Melanocyte of skin (primary cell): Measurements from ENCODE around the gene TMEM165. TPM values are rescaled to one million over a fixed set of nuclear protein-coding genes. Genes with fewer than 3 reads are reported as not detected.

Experiments used
- small RNA-seq, 2 donors: library from RNA; depleted of rRNA; stranded (forward); fragments of <200 nt; gene quantifications; one replicate each; pipeline ENCODE3, GENCODE V24; 2012
- total RNA-seq, 2 donors: library from RNA; depleted of rRNA; stranded (reverse); fragments of >200 nt; gene quantifications; 2 replicates each; pipeline ENCODE4 v1.2.3, GENCODE V29; 2012

The TMEM165 gene, protein sequence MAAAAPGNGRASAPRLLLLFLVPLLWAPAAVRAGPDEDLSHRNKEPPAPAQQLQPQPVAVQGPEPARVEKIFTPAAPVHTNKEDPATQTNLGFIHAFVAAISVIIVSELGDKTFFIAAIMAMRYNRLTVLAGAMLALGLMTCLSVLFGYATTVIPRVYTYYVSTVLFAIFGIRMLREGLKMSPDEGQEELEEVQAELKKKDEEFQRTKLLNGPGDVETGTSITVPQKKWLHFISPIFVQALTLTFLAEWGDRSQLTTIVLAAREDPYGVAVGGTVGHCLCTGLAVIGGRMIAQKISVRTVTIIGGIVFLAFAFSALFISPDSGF
- 100 to 1,000 TPM; 129 to 144 TPM for total RNA-seq

DNA sequence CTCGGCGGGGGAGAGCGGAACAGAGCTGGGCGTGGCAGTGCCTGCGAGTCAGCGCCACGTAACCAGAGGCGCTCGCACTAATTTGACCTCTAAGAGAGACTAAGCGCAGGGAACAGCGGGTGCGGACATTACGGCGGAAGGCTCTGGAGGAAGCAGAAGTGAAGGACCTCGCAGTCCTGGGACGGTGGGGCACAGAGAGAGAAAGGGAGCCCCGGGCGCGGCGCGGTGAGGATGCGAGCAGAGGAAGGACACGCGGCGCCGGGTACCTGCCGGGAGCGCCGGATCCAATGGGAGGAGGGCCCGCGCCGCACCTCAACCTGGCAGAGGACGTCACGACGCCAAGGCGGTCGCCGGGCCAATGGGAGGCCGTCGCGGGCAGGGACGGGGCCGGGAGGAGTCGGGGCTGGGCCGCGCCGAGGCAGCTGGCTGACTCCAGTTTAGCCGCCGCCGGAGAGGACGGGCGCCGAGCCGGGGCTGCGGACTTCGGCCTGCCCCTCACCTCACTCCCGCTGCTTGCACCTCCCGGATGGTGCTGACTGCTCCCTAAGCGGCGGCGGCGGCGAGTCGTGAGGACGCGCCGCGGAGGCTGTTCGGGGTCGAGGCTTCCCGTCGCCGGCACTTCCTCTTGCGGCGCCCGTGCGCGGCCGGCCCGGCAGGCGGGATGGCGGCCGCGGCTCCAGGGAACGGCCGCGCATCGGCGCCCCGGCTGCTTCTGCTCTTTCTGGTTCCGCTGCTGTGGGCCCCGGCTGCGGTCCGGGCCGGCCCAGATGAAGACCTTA, at the start of gene TMEM165:
Gene TMEM165, plus strand, starts transcription at position 429 of the 779 bp plus-strand sequence. Its CDS starts 233 bp downstream, at position 662.

DNA sequence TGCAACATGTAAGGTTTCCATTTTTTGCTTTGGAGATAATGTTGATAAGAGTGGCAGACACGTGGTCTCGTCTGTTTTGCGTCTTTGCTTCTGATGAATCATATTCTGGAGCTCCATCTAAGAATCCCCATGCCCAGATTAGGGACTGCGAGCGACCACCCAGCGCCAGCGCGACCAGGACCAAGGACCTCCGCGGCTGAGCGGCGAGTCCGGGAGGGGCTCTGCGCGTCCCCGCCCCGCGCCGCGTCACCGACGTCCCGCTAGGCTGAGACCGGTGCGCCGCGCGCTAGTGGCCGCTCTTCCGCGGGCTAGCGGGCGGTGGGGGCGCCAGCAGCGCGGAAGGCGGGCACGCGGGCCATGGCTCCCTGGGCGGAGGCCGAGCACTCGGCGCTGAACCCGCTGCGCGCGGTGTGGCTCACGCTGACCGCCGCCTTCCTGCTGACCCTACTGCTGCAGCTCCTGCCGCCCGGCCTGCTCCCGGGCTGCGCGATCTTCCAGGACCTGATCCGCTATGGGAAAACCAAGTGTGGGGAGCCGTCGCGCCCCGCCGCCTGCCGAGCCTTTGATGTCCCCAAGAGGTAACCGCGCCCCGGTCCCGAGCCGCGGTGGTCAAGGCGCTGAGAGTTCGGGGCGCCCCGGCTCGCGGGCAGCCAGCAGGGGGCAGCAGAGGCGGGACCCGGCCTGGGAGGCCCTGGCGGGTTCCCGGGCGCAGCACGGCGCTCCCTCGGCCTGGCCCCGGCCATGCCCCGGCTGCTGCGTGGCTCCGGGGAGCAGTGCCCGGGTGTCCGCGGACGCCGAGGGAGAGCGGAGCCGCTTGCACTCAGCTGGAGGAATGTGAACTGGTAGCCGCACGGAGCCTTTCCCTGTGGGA, 49.5 kb upstream of the TMEM165 start, which contains the start of gene SRD5A3:
Gene SRD5A3, plus strand, starts transcription at position 263 of the 871 bp plus-strand sequence. Its CDS starts 95 bp downstream, at position 358.

Small RNA genes within 50 kb of the gene (small RNA-seq; reads per million reads assigned to genes)
- 0 reads per million in 2 donors for gene RF00019

Other genes with a start within 250 kb of the TMEM165 start
- 10 to 100 TPM; 11.0 TPM for gene SRD5A3, start 49.7 kb upstream of the TMEM165 start, total RNA-seq
- gene CLOCK, start 151.0 kb downstream of the TMEM165 start, total RNA-seq: 10 to 100 TPM; 29.3 to 34.0 TPM
- not detected for gene PDCL2, start 196.3 kb downstream of the TMEM165 start, total RNA-seq
- gene NMU, start 240.3 kb downstream of the TMEM165 start, total RNA-seq: not detected